GM23338 (cell line): Measurements from ENCODE around the gene MTMR3.

ENCODE experiments used
- CTCF ChIP-seq, 2 experiments: fragments of 200-600 bp in 1 of 2; sonication (generic) in 1 of 2; conservative IDR thresholded peaks; 2 replicates each; pipeline versions ENCODE4 v1.5.1 to v1.6.1; 2016 to 2017; ENCODE audit warnings: antibody characterized with exemption in 2 of 2, low read depth in 2 of 2, mild to moderate bottlenecking in 2 of 2, moderate library complexity in 1 of 2
- POLR2AphosphoS5 ChIP-seq: IDR thresholded peaks from 2 replicates; pipeline ENCODE4 v1.6.1; 2016; ENCODE audit warnings: antibody characterized with exemption, low read depth

- TF ChIP-seq CTCF (conservative IDR thresholded peaks at IDR 0.05; ENCODE audit: low read depth in 2 of 2) (no peak), POLR2AphosphoS5 (no peak)
Observed at GRCh38 chr22:30074147-30074546, 191.2 kb downstream of the MTMR3 start.
